HepG2 (cell line): ENCODE measurements around the gene ARCN1. TPM values are rescaled to one million over a fixed set of nuclear protein-coding genes. Genes with fewer than 3 reads are reported as not detected.

Experiments
- ATAC-seq: fragments of 200-7000 bp; cut with Tn5 transposase; 3 replicates; pipeline ENCODE4 v1.9.1; 2020; ENCODE audit warnings: mild to moderate bottlenecking, moderate library complexity
- BruUV-seq: library from RNA; stranded (reverse); fragments of 400-500 nt; replicated peaks from 2 replicates; lab custom pipeline; 2021; lab: Mats Ljungman, UMichigan
- CTCF ChIA-PET: fragments of 300-600 bp; formaldehyde crosslinking; extraction: SDS; loops from one replicate; lab custom pipeline; 2021; ENCODE audit warnings: low total read pairs, inconsistent platforms, low intra/inter-chr PET ratio; lab: Yijun Ruan, JAX
- POLR2A ChIA-PET: fragments of 350-600 bp; sonication (Branson Sonifier 250); formaldehyde crosslinking; loops from one replicate; lab custom pipeline; 2020; ENCODE audit warnings: antibody characterized with exemption, inconsistent platforms; lab: Yijun Ruan, JAX
- DNase-seq: peaks from one replicate; pipeline ENCODE4 v3.0.0-alpha.2; 2015; ENCODE audit warnings: low spot score
- FAIRE-seq: peaks from 3 replicates; lab custom pipeline; 2011; peaks lifted over from hg19 to GRCh38; lab: Jason Lieb, UNC
- H2AFZ ChIP-seq: one replicate; pipeline ENCODE4 v1.6.1; 2011; ENCODE audit warnings: low read length, inconsistent platforms
- H3K27ac ChIP-seq: fragments of 300-600 bp; 3 replicates; pipeline ENCODE4 v1.8.0; 2011; ENCODE audit warnings: mixed run types, mild to moderate bottlenecking, mixed read lengths, low read length, inconsistent platforms; ENCODE audit not compliant: insufficient read depth; ENCODE audit errors: extremely low read length
- H3K27me3 ChIP-seq, 2 experiments: fragments of 200-600 bp in 1 of 2; 2 replicates in 1 of 2; 3 replicates in 1 of 2; pipeline versions ENCODE4 v1.6.0 to v1.8.0; 2011; ENCODE audit warnings: low read length in 2 of 2, mild to moderate bottlenecking in 2 of 2, moderate library complexity in 2 of 2, inconsistent platforms in 1 of 2; ENCODE audit not compliant: insufficient read depth in 2 of 2, control insufficient read depth in 1 of 2
- H3K36me3 ChIP-seq, 2 experiments: fragments of 200-600 bp in 1 of 2; replicated peaks in 1 of 2; 2 replicates in 1 of 2; 3 replicates in 1 of 2; pipeline versions ENCODE4 v1.5.1 to v1.8.0; 2011; ENCODE audit warnings: low read length in 2 of 2, inconsistent platforms in 1 of 2; ENCODE audit not compliant: insufficient read depth in 2 of 2, control insufficient read depth in 1 of 2
- H3K4me1 ChIP-seq: 2 replicates; pipeline ENCODE4 v1.5.1; 2012; ENCODE audit warnings: low read length, inconsistent platforms; ENCODE audit not compliant: insufficient read depth
- H3K4me2 ChIP-seq: 2 replicates; pipeline ENCODE4 v1.6.0; 2011; ENCODE audit warnings: low read depth, low read length, inconsistent platforms
- H3K4me3 ChIP-seq, 3 experiments: fragments of 200-600 bp in 1 of 3; sonication (generic), shearing (Covaris generic) in 1 of 3; replicated peaks in 1 of 3; 2 replicates each; pipeline ENCODE4 v1.5.1; 2011 to 2016; ENCODE audit warnings: low read length in 3 of 3, inconsistent platforms in 2 of 3, low read depth in 2 of 3, mild to moderate bottlenecking in 2 of 3, control low read depth in 1 of 3, mixed read lengths in 1 of 3; ENCODE audit not compliant: insufficient read depth in 1 of 3
- H3K79me2 ChIP-seq: one replicate; pipeline ENCODE4 v1.6.1; 2011; ENCODE audit warnings: low read length, inconsistent platforms; ENCODE audit not compliant: insufficient read depth
- H3K9ac ChIP-seq: 2 replicates; pipeline ENCODE4 v1.6.0; 2011; ENCODE audit warnings: mild to moderate bottlenecking, low read depth, low read length, inconsistent platforms; ENCODE audit not compliant: insufficient read depth
- H3K9me3 ChIP-seq: 2 replicates; pipeline ENCODE4 v1.5.1; 2012; ENCODE audit warnings: mild to moderate bottlenecking, low read length
- H4K20me1 ChIP-seq: 2 replicates; pipeline ENCODE4 v1.6.0; 2011; ENCODE audit warnings: inconsistent platforms, mild to moderate bottlenecking, low read length, moderate library complexity; ENCODE audit not compliant: insufficient read depth
- CEBPG ChIP-seq: IDR thresholded peaks from 2 replicates; pipeline ENCODE4 v1.6.1; 2016
- FOXC1 ChIP-seq: sonication (generic); formaldehyde crosslinking; IDR thresholded peaks from 2 replicates; pipeline ENCODE4 v1.8.0; 2022; ENCODE audit warnings: mild to moderate bottlenecking, missing genetic modification reagents, borderline replicate concordance
- MAF1 ChIP-seq: sonication (generic); formaldehyde crosslinking; IDR thresholded peaks from 2 replicates; pipeline ENCODE4 v1.5.0; 2020; ENCODE audit warnings: missing genetic modification reagents, borderline replicate concordance
- NFE2 ChIP-seq: sonication (generic); formaldehyde crosslinking; IDR thresholded peaks from 2 replicates; pipeline ENCODE4 v1.4.0; 2020; ENCODE audit warnings: missing genetic modification reagents
- PHF8 ChIP-seq: sonication (generic); formaldehyde crosslinking; IDR thresholded peaks from 2 replicates; pipeline ENCODE4 v1.5.0; 2020; ENCODE audit warnings: missing genetic modification reagents
- SRSF9 ChIP-seq: fragments of 200-400 bp; formaldehyde crosslinking; IDR thresholded peaks from 2 replicates; pipeline ENCODE4 v1.6.1; 2018; ENCODE audit warnings: borderline replicate concordance, mild to moderate bottlenecking, low read depth, low read length; ENCODE audit not compliant: insufficient read depth, poor library complexity, severe bottlenecking
- TMF1 ChIP-seq: sonication (generic); formaldehyde crosslinking; IDR thresholded peaks from 2 replicates; pipeline ENCODE4 v1.8.1; 2022; ENCODE audit warnings: low read depth, missing genetic modification reagents
- USF2 ChIP-seq, 2 experiments: sonication (generic) in 1 of 2; formaldehyde crosslinking in 1 of 2; IDR thresholded peaks; 2 replicates each; pipeline versions ENCODE4 v1.5.1 to v1.6.1; 2011 to 2020; ENCODE audit warnings: borderline replicate concordance in 1 of 2, low read depth in 1 of 2, low read length in 1 of 2, mild to moderate bottlenecking in 1 of 2, missing genetic modification reagents in 1 of 2, moderate library complexity in 1 of 2
- ZNF431 ChIP-seq: sonication (generic); formaldehyde crosslinking; IDR thresholded peaks from 2 replicates; pipeline ENCODE4 v1.9.0; 2022; ENCODE audit warnings: missing genetic modification reagents, low read depth, mild to moderate bottlenecking, borderline replicate concordance
- ZNF558 ChIP-seq: sonication (generic); formaldehyde crosslinking; IDR thresholded peaks from 2 replicates; pipeline ENCODE4 v1.9.0; 2022; ENCODE audit warnings: mild to moderate bottlenecking, missing genetic modification reagents, borderline replicate concordance
- ZNF605 ChIP-seq: sonication (generic); formaldehyde crosslinking; IDR thresholded peaks from 2 replicates; pipeline ENCODE4 v1.8.0; 2022; ENCODE audit warnings: mild to moderate bottlenecking, missing genetic modification reagents
- ZNF788 ChIP-seq: sonication (generic); formaldehyde crosslinking; IDR thresholded peaks from 2 replicates; pipeline ENCODE4 v1.5.0; 2020; ENCODE audit warnings: mild to moderate bottlenecking, missing genetic modification reagents, borderline replicate concordance
- WGBS: methylation state at CpG from one replicate; pipeline ENCODE4 v1.1.6; 2017; ENCODE audit warnings: low lambda C conversion rate; 5-methylcytosine and 5-hydroxymethylcytosine counted together
- in situ Hi-C: cut with HindIII; loops from 2 replicates; pipeline ENCODE4 v1.10.0; 2017; ENCODE audit warnings: low pct_unique_long_range_greater_than_20kb; ENCODE audit not compliant: extremely low pct_ligation_motif_present
- intact Hi-C: fragments of 100-400 bp; cut with micrococcal nuclease; formaldehyde crosslinking; loops from one replicate; pipeline ENCODE4 v1.10.0; 2022; ENCODE audit not compliant: unreplicated experiment
- polyA plus RNA-seq, 8 experiments: library from polyadenylated mRNA; depleted of rRNA in 3 of 8; stranded (reverse) in 7 of 8; unstranded in 1 of 8; fragments of >200 nt; fragmentation: Illumina TruSeq in 4 of 8; extraction: Trizol in 4 of 8; gene quantifications; 2 replicates each; pipeline versions ENCODE4 v1.2.1 to v1.2.3, GENCODE V29; 2011 to 2016; ENCODE audit warnings: low read depth in 4 of 8, missing spikeins in 1 of 8, mixed read lengths in 1 of 8; ENCODE audit not compliant: insufficient read depth in 1 of 8
- total RNA-seq, 5 experiments: library from RNA; depleted of rRNA; stranded (reverse); fragments of >200 nt; fragmentation: Illumina TruSeq; extraction: Trizol; gene quantifications; 2 replicates each; pipeline ENCODE4 v1.2.3, GENCODE V29; 2016; ENCODE audit warnings: low read depth in 1 of 5
- TF ChIP-seq, protein P1 (sequence below): sonication (generic); formaldehyde crosslinking; IDR thresholded peaks from 2 replicates; pipeline ENCODE4 v1.4.0; 2020; ENCODE audit warnings: missing genetic modification reagents, mild to moderate bottlenecking, borderline replicate concordance
- TF ChIP-seq, protein P2 (sequence below): sonication (generic); formaldehyde crosslinking; conservative IDR thresholded peaks from 2 replicates; pipeline ENCODE4 v1.8.0; 2022; ENCODE audit warnings: low read depth, missing genetic modification reagents

The ARCN1 gene
- total and polyA plus RNA-seq, 2 of the 13 experiments (the other 11 are each of a cell fraction or from before 2014, with no cell fraction given) = 148 to 200 TPM

DNA sequence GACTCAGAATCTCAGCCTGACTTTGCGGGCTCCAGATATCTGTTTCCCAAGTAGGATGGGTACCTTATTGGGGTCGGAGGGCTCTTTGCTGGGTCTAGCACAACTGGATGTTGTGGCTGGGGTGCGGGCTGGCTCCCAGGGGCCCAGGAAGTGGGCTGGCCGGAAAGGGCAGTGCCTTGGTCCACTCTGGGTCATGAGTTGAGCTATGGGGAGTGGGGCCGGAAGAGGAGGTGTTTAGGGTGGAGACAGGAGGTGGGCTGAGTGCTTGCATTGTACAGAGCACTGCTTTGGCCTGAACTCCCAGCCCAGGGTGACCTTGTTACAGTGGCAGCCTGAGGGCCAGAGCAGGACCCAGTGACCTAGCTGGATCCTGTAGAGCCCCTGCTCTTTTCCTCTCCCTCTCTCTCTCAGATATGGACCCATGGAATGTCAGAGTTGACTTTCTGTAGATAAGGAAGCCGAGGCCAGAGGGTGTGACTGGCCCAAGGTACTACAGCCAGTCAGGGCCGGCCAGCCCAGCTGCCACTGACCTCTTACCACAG lies 48.4 kb downstream of the ARCN1 start (continued):
- TF ChIP-seq TMF1 (CRISPR knock-in tag) (no peak), NFE2 (CRISPR knock-in tag) (no peak), MAF1 (0 out of 2 replicates have a peak, but pooled peaks have one; percentile 17), ZNF605 (CRISPR knock-in tag) (peak; percentile 95), ZNF788 (CRISPR knock-in tag) (peak; percentile 58; the same call in 1 of the 2 replicates), ZNF431 (CRISPR knock-in tag) (0 out of 2 replicates have a peak, but pooled peaks have one; percentile 75), CEBPG (CRISPR knock-in tag) (no peak), ZNF558 (peak; percentile 69; the same call in 1 of the 2 replicates)

- H3K9ac ChIP-seq = peak overlapping the region; percentile 82
- no peaks in the 10 kb centered on the region; a peak in 1 of 5 replicates for H3K27me3 ChIP-seq
- H3K4me3 ChIP-seq = peak overlapping the region; percentile 81 to 97 (median 87)
- WGBS = 1% methylated on average over 26 of the region's 38 CpGs
- H3K4me2 ChIP-seq = peak overlapping the region; percentile 98
- H3K4me1 ChIP-seq = peaks cover 57% of the 10 kb centered on the region
- FAIRE-seq (no peak), DNase-seq (peak; percentile 85), ATAC-seq (peak; percentile 80)
- peaks cover 9% of the 10 kb centered on the region for H3K79me2 ChIP-seq
- ChIA-PET POLR2A (interaction anchor here (0.5 to 2.7 kb wide), 28 partner anchors 8 to 548 kb away, joined by 3 to 83 read pairs (median 6); partner anchors contain the start of genes ARCN1, DDX6, HMBS and NLRX1), CTCF (no interaction called here)
- H4K20me1 ChIP-seq = no peaks in the 10 kb centered on the region
- intact Hi-C loops (loop anchor here (5.0 kb wide), 1 partner anchor 36 kb away; no protein-coding TSS in a partner anchor), in situ Hi-C loops (no loop called here)
- no TSS peak for BruUV-seq
- peak overlapping the region; percentile 69 for H2AFZ ChIP-seq
- H3K36me3 ChIP-seq = peaks cover 5 to 12% of the 10 kb centered on the region in 2 experiments; a peak in 4 of 5 replicates
- H3K27ac ChIP-seq = peak overlapping the region; percentile 95
- H3K9me3 ChIP-seq = no peaks in the 10 kb centered on the region
- TF ChIP-seq, protein P1, sequence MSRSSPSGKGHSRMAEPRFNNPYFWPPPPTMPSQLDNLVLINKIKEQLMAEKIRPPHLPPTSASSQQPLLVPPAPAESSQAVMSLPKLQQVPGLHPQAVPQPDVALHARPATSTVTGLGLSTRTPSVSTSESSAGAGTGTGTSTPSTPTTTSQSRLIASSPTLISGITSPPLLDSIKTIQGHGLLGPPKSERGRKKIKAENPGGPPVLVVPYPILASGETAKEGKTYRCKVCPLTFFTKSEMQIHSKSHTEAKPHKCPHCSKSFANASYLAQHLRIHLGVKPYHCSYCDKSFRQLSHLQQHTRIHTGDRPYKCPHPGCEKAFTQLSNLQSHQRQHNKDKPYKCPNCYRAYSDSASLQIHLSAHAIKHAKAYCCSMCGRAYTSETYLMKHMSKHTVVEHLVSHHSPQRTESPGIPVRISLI = no peak
- TF ChIP-seq PHF8 (CRISPR knock-in tag) = peak; percentile 37
- TF ChIP-seq, protein P2, sequence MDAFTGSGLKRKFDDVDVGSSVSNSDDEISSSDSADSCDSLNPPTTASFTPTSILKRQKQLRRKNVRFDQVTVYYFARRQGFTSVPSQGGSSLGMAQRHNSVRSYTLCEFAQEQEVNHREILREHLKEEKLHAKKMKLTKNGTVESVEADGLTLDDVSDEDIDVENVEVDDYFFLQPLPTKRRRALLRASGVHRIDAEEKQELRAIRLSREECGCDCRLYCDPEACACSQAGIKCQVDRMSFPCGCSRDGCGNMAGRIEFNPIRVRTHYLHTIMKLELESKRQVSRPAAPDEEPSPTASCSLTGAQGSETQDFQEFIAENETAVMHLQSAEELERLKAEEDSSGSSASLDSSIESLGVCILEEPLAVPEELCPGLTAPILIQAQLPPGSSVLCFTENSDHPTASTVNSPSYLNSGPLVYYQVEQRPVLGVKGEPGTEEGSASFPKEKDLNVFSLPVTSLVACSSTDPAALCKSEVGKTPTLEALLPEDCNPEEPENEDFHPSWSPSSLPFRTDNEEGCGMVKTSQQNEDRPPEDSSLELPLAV = no peak
- TF ChIP-seq USF2 (IDR thresholded peaks at IDR 0.05; ENCODE audit: low read depth, low read length) = no peak
- no peak for TF ChIP-seq USF2 (CRISPR knock-in tag; IDR thresholded peaks at IDR 0.05; ENCODE audit: borderline replicate concordance)
- TF ChIP-seq FOXC1 (CRISPR knock-in tag) = no peak; the same call in 1 of the 2 replicates
- no peak for TF ChIP-seq SRSF9
Observed at GRCh38 chr11:118621071-118621783, 49.0 kb downstream of the ARCN1 start.
